ENCODE data around the gene STX18. TPM values are rescaled to one million over a fixed set of nuclear protein-coding genes. Genes with fewer than 3 reads are reported as not detected.

Gene STX18
- total and polyA plus RNA-seq, 2 of the 13 experiments (the other 11 are each of a cell fraction or from before 2014, with no cell fraction given): 23.9 to 37.1 TPM

DNA sequence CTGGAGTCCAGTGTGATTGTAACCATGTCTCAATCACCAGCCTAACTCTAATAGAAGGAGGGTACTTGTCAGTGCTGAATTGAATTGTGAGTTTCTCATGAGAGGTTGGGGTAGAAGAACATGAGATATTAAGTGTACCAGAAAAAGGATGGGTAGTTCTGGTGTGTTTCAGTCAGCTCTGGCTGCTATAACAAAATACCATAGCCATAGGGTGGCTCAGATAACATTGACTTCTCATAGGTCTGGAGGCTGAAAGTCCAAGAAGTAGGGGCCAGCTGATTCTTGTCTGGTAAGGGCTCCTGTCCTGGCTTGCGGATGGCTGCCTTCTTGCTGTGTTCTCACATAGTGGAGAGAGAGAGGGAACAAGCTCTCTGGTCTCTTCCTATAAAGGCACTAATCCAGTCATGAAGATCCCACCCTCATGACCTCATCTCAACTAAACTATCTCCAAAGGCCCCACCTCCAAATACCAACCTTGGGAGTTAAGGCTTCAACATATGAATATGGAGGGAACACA, 35.6 kb upstream of the STX18 start:
- DNase-seq (ENCODE audit: low spot score): no peak
- CTCF ChIA-PET (ENCODE audit: low intra/inter-chr PET ratio, low total read pairs): no interaction called here
- Histone ChIP-seq H3K4me3 (replicated peaks in 1 of 3; ENCODE audit: insufficient read depth in 1 of 3, low read depth in 2 of 3, low read length in 3 of 3) (no peak overlapping the region), H3K27ac (ENCODE audit: extremely low read length, insufficient read depth, low read length) (no peak overlapping the region), H3K9me3 (ENCODE audit: low read length) (no peaks in the 10 kb centered on the region), H3K9ac (ENCODE audit: insufficient read depth, low read depth, low read length) (no peak overlapping the region), H3K27me3 (ENCODE audit: control insufficient read depth in 1 of 2, insufficient read depth in 2 of 2, low read length in 2 of 2) (no peaks in the 10 kb centered on the region), H4K20me1 (ENCODE audit: insufficient read depth, low read length) (no peaks in the 10 kb centered on the region), H2AFZ (ENCODE audit: low read length) (no peak overlapping the region), H3K4me1 (ENCODE audit: insufficient read depth, low read length) (peaks cover 26% of the 10 kb centered on the region), H3K36me3 (replicated peaks in 1 of 2; ENCODE audit: control insufficient read depth in 1 of 2, insufficient read depth in 2 of 2, low read length in 2 of 2) (peaks cover 0 to 6% of the 10 kb centered on the region in 2 experiments; a peak in 2 of 5 replicates), H3K4me2 (ENCODE audit: low read depth, low read length) (no peak overlapping the region), H3K79me2 (ENCODE audit: insufficient read depth, low read length) (no peaks in the 10 kb centered on the region)
- no TSS peak for BruUV-seq (replicated peaks)
- TF ChIP-seq ZNF230 (CRISPR knock-in tag; IDR thresholded peaks at IDR 0.05) (no peak), ZNF12 (CRISPR knock-in tag; IDR thresholded peaks at IDR 0.05) (peak; percentile 92), RNF2 (conservative IDR thresholded peaks at IDR 0.05; ENCODE audit: low read depth) (no peak), NR0B2 (CRISPR knock-in tag; IDR thresholded peaks at IDR 0.05) (no peak), TBX2 (CRISPR knock-in tag; IDR thresholded peaks at IDR 0.05; ENCODE audit: borderline replicate concordance) (no peak)
- in situ Hi-C loops (cut with HindIII; ENCODE audit: extremely low pct_ligation_motif_present, low pct_unique_long_range_greater_than_20kb) (no loop called here), intact Hi-C loops (cut with micrococcal nuclease; ENCODE audit: unreplicated experiment) (no loop called here)
- no peak for FAIRE-seq
- no peak for ATAC-seq
- 80% methylated on average over 1 of the region's 1 CpG for WGBS (ENCODE audit: low lambda C conversion rate)
- POLR2A ChIA-PET: no interaction called here

GRCh38 chr4:4575284-4576211, 33.7 kb upstream of the STX18 start:
- 99% methylated on average over 58 of the region's 71 CpGs for WGBS (ENCODE audit: low lambda C conversion rate)
- TF ChIP-seq, protein P1, sequence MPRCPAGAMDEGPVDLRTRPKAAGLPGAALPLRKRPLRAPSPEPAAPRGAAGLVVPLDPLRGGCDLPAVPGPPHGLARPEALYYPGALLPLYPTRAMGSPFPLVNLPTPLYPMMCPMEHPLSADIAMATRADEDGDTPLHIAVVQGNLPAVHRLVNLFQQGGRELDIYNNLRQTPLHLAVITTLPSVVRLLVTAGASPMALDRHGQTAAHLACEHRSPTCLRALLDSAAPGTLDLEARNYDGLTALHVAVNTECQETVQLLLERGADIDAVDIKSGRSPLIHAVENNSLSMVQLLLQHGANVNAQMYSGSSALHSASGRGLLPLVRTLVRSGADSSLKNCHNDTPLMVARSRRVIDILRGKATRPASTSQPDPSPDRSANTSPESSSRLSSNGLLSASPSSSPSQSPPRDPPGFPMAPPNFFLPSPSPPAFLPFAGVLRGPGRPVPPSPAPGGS (CRISPR knock-in tag; IDR thresholded peaks at IDR 0.05): no peak
- no peak for TF ChIP-seq CTCF (CRISPR knock-in tag; IDR thresholded peaks at IDR 0.05)
- no peak for TF ChIP-seq TEAD3 (CRISPR knock-in tag; optimal IDR thresholded peaks at IDR 0.05; ENCODE audit: borderline replicate concordance)
- TF ChIP-seq DDIT3 (CRISPR knock-in tag; IDR thresholded peaks at IDR 0.05): no peak
- TF ChIP-seq ZNF512 (CRISPR knock-in tag; IDR thresholded peaks at IDR 0.05): no peak
- TF ChIP-seq MYC (CRISPR knock-in tag; IDR thresholded peaks at IDR 0.05; ENCODE audit: borderline replicate concordance): no peak

More at GRCh38 chr4:4575284-4576211, 33.7 kb upstream of the STX18 start:
- Histone ChIP-seq H4K20me1 (ENCODE audit: insufficient read depth, low read length) (no peaks in the 10 kb centered on the region), H3K4me3 (replicated peaks in 1 of 3; ENCODE audit: insufficient read depth in 1 of 3, low read depth in 2 of 3, low read length in 3 of 3) (no peak overlapping the region), H3K4me2 (ENCODE audit: low read depth, low read length) (no peak overlapping the region), H3K79me2 (ENCODE audit: insufficient read depth, low read length) (no peaks in the 10 kb centered on the region), H2AFZ (ENCODE audit: low read length) (no peak overlapping the region), H3K27me3 (ENCODE audit: control insufficient read depth in 1 of 2, insufficient read depth in 2 of 2, low read length in 2 of 2) (no peaks in the 10 kb centered on the region), H3K4me1 (ENCODE audit: insufficient read depth, low read length) (peaks cover 26% of the 10 kb centered on the region), H3K27ac (ENCODE audit: extremely low read length, insufficient read depth, low read length) (no peak overlapping the region), H3K9ac (ENCODE audit: insufficient read depth, low read depth, low read length) (no peak overlapping the region), H3K9me3 (ENCODE audit: low read length) (no peaks in the 10 kb centered on the region), H3K36me3 (replicated peaks in 1 of 2; ENCODE audit: control insufficient read depth in 1 of 2, insufficient read depth in 2 of 2, low read length in 2 of 2) (peaks cover 3 to 6% of the 10 kb centered on the region in 2 experiments; a peak in 2 of 5 replicates)
- DNase-seq (ENCODE audit: low spot score) (no peak), FAIRE-seq (no peak), ATAC-seq (no peak)
- no TSS peak for BruUV-seq (replicated peaks)
- ChIA-PET CTCF (ENCODE audit: low intra/inter-chr PET ratio, low total read pairs) (no interaction called here), POLR2A (no interaction called here)
- in situ Hi-C loops (cut with HindIII; ENCODE audit: extremely low pct_ligation_motif_present, low pct_unique_long_range_greater_than_20kb): no loop called here
- intact Hi-C loops (cut with micrococcal nuclease; ENCODE audit: unreplicated experiment): no loop called here

All from HepG2 (cell line).